ENCODE results near the gene ADAMTS20. TPM values are rescaled to one million over a fixed set of nuclear protein-coding genes. Genes with fewer than 3 reads are reported as not detected.
A peak's percentile ranks its signal among the peaks of the same experiment; 100 is the strongest.

Gene ADAMTS20
- total and polyA plus RNA-seq, 5 donors, result not detected

- WGBS, result 58% methylated on average over 3 of the region's 3 CpGs
- intact Hi-C loops (cut with DNase I), result no loop called here
- no peaks in the 10 kb centered on the region for H3K27me3 ChIP-seq (ENCODE audit: control insufficient read depth, insufficient read depth)
- DNase-seq (no peak), ATAC-seq (no peak)
- H3K9me3 ChIP-seq (ENCODE audit: control insufficient read depth, low read length), result no peaks in the 10 kb centered on the region
- H3K27ac ChIP-seq (ENCODE audit: low read length), result no peak overlapping the region
- H3K4me1 ChIP-seq (ENCODE audit: control insufficient read depth, insufficient read depth, low read length), result no peaks in the 10 kb centered on the region
- no peak overlapping the region for H3K4me3 ChIP-seq (ENCODE audit: low read length)
Observed at GRCh38 chr12:43480591-43480990, 71.4 kb downstream of the ADAMTS20 start.

GRCh38 chr12:43462741-43463140, 89.3 kb downstream of the ADAMTS20 start:
- no peak for ATAC-seq

DNA sequence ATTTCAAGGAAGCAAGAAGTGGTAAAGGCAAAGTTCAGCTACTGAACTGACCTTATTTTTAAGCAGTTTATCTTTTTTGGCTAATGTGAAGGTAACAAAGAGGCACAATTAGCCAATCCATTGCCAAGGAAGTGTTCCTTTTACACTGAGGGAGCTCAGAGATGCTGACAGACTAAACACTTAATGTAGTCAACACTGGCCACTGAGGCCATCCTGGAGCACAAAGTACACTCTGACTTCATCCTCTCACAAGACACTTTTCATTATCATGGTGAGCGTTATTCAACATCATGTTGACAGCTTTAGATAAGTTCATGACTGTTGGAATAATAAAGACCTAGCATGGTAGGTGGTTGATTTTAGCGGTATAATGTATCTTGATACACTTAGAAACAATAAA, 89.9 kb downstream of the ADAMTS20 start:
- Histone ChIP-seq H3K27me3 (ENCODE audit: control insufficient read depth, insufficient read depth) (no peaks in the 10 kb centered on the region), H3K4me1 (ENCODE audit: control insufficient read depth, insufficient read depth, low read length) (no peaks in the 10 kb centered on the region), H3K4me3 (ENCODE audit: low read length) (no peak overlapping the region), H3K27ac (ENCODE audit: low read length) (no peak overlapping the region), H3K9me3 (ENCODE audit: control insufficient read depth, low read length) (no peaks in the 10 kb centered on the region)
- intact Hi-C loops (cut with DNase I), result no loop called here
- WGBS, result 21% methylated on average over 2 of the region's 2 CpGs
- peak; percentile 44 to 72 for ATAC-seq
- DNase-seq, result no peak

More at GRCh38 chr12:43462741-43463140, 89.3 kb downstream of the ADAMTS20 start:
- intact Hi-C loops (cut with DNase I), result no loop called here
- DNase-seq, result no peak
- Histone ChIP-seq H3K9me3 (ENCODE audit: control insufficient read depth, low read length) (no peaks in the 10 kb centered on the region), H3K4me3 (ENCODE audit: low read length) (no peak overlapping the region), H3K27me3 (ENCODE audit: control insufficient read depth, insufficient read depth) (no peaks in the 10 kb centered on the region), H3K4me1 (ENCODE audit: control insufficient read depth, insufficient read depth, low read length) (no peaks in the 10 kb centered on the region), H3K27ac (ENCODE audit: low read length) (no peak overlapping the region)
- 44% methylated on average over 3 of the region's 3 CpGs for WGBS

GRCh38 chr12:43459285-43459684, 92.7 kb downstream of the ADAMTS20 start:
- Histone ChIP-seq H3K27me3 (ENCODE audit: control insufficient read depth, insufficient read depth) (no peaks in the 10 kb centered on the region), H3K4me1 (ENCODE audit: control insufficient read depth, insufficient read depth, low read length) (no peaks in the 10 kb centered on the region), H3K4me3 (ENCODE audit: low read length) (no peak overlapping the region), H3K27ac (ENCODE audit: low read length) (no peak overlapping the region), H3K9me3 (ENCODE audit: control insufficient read depth, low read length) (no peaks in the 10 kb centered on the region)
- DNase-seq, result no peak
- 85% methylated on average over 4 of the region's 4 CpGs for WGBS
- no peak for ATAC-seq
- intact Hi-C loops (cut with DNase I), result no loop called here

DNA sequence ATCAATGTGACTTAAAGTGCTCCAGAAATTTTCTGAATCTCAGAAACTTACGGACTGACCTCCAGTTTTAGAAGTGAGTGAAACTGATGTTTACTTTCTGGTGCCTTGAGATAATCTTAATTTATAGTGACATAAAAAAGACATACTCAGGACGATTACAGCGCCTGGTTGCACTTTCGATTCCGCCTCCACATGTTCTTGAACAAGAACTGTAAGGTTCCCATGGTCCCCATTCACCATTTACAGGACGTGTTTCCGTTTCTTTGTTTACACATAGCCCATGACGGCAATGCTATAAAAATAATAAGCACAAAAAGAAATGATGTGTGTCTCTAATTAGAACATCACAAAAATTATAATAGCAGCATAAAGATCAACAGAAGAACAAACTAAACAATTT, 98.2 kb downstream of the ADAMTS20 start:
- 89% methylated on average over 8 of the region's 8 CpGs for WGBS
- DNase-seq (no peak), ATAC-seq (no peak)

GRCh38 chr12:43444940-43445564, 107.0 kb downstream of the ADAMTS20 start:
- no peaks in the 10 kb centered on the region for H3K9me3 ChIP-seq (ENCODE audit: control insufficient read depth, low read length)
- no peaks in the 10 kb centered on the region for H3K4me1 ChIP-seq (ENCODE audit: control insufficient read depth, insufficient read depth, low read length)
- DNase-seq (peak in 2 of 3 donors; percentile 23 to 49), ATAC-seq (no peak)
- H3K27me3 ChIP-seq (ENCODE audit: control insufficient read depth, insufficient read depth), result no peaks in the 10 kb centered on the region
- H3K27ac ChIP-seq (ENCODE audit: low read length), result no peak overlapping the region
- no peak overlapping the region for H3K4me3 ChIP-seq (ENCODE audit: low read length)
- intact Hi-C loops (cut with DNase I), result no loop called here
- WGBS, result 57% methylated on average over 3 of the region's 3 CpGs

More for the DNA sequence above, 98.2 kb downstream of the ADAMTS20 start:
- intact Hi-C loops (cut with DNase I), result no loop called here
- Histone ChIP-seq H3K4me3 (ENCODE audit: low read length) (no peak overlapping the region), H3K4me1 (ENCODE audit: control insufficient read depth, insufficient read depth, low read length) (no peaks in the 10 kb centered on the region), H3K27ac (ENCODE audit: low read length) (no peak overlapping the region), H3K9me3 (ENCODE audit: control insufficient read depth, low read length) (no peaks in the 10 kb centered on the region), H3K27me3 (ENCODE audit: control insufficient read depth, insufficient read depth) (no peaks in the 10 kb centered on the region)

- no peak overlapping the region for H3K4me3 ChIP-seq (ENCODE audit: low read length)
- H3K27ac ChIP-seq (ENCODE audit: low read length), result no peak overlapping the region
- H3K27me3 ChIP-seq (ENCODE audit: control insufficient read depth, insufficient read depth), result no peaks in the 10 kb centered on the region
- H3K4me1 ChIP-seq (ENCODE audit: control insufficient read depth, insufficient read depth, low read length), result no peaks in the 10 kb centered on the region
- ATAC-seq (no peak), DNase-seq (no peak)
- WGBS, result 58% methylated on average over 4 of the region's 4 CpGs
- intact Hi-C loops (cut with DNase I), result no loop called here
- no peaks in the 10 kb centered on the region for H3K9me3 ChIP-seq (ENCODE audit: control insufficient read depth, low read length)
Observed at GRCh38 chr12:43436597-43436996, 115.4 kb downstream of the ADAMTS20 start.

DNA sequence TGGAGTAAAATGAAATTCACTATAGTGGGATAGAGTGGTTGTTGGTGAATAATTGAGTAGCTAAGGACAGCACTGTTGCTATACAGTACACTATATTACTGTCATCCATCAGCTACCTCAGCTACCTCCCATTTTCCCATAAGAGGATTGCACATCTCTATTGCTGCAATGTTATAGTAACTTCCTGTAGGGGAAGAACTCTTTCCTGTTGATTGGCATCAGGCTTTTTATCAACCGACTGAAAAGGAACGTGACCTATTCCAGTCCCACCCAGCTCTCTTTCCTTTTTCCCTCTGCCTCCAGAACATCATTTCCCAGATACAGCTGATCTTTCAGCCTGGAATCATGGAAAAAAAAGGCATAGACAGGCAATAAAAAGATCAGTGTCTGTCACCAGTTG, 117.4 kb downstream of the ADAMTS20 start:
- ATAC-seq (no peak), DNase-seq (no peak)
- no peaks in the 10 kb centered on the region for H3K9me3 ChIP-seq (ENCODE audit: control insufficient read depth, low read length)
- no peak overlapping the region for H3K27ac ChIP-seq (ENCODE audit: low read length)
- no peaks in the 10 kb centered on the region for H3K4me1 ChIP-seq (ENCODE audit: control insufficient read depth, insufficient read depth, low read length)
- no peaks in the 10 kb centered on the region for H3K27me3 ChIP-seq (ENCODE audit: control insufficient read depth, insufficient read depth)
- intact Hi-C loops (cut with DNase I), result no loop called here
- H3K4me3 ChIP-seq (ENCODE audit: low read length), result no peak overlapping the region
- WGBS, result 55% methylated on average over 2 of the region's 2 CpGs

DNA sequence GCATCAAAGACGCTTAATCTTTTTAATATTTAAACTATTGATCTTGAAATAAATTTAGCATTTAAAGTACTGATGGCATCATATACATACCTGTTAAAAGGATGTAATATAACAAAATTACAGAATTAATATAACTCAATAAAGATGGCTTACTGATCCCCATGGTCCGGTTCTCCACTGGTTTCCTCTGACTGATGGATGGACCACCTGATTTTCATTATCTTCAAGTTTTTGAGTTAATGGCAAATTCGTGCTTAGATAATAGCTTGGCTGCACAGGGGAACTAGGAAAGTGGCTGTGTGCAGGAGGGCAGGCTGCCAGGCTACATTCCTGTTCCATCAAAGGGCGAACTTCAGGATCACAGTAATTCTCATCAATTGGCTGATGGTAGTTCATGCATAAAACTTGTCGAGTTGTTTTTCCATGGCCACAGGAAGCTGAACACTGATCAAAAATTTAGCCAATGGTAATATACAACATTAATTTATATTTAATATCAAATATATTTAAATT, 123.9 kb downstream of the ADAMTS20 start:
- H3K9me3 ChIP-seq (ENCODE audit: control insufficient read depth, low read length), result no peaks in the 10 kb centered on the region
- DNase-seq (no peak), ATAC-seq (no peak)
- intact Hi-C loops (cut with DNase I), result no loop called here
- H3K27ac ChIP-seq (ENCODE audit: low read length), result no peak overlapping the region
- no peaks in the 10 kb centered on the region for H3K27me3 ChIP-seq (ENCODE audit: control insufficient read depth, insufficient read depth)
- no peaks in the 10 kb centered on the region for H3K4me1 ChIP-seq (ENCODE audit: control insufficient read depth, insufficient read depth, low read length)
- no peak overlapping the region for H3K4me3 ChIP-seq (ENCODE audit: low read length)
- WGBS, result 70% methylated on average over 5 of the region's 5 CpGs

- 92% methylated on average over 3 of the region's 3 CpGs for WGBS
- no peak for ATAC-seq
- Histone ChIP-seq H3K27me3 (ENCODE audit: control insufficient read depth, insufficient read depth) (no peaks in the 10 kb centered on the region), H3K9me3 (ENCODE audit: control insufficient read depth, low read length) (no peaks in the 10 kb centered on the region), H3K4me1 (ENCODE audit: control insufficient read depth, insufficient read depth, low read length) (no peaks in the 10 kb centered on the region), H3K27ac (ENCODE audit: low read length) (no peak overlapping the region), H3K4me3 (ENCODE audit: low read length) (no peak overlapping the region)
- intact Hi-C loops (cut with DNase I), result no loop called here
- no peak for DNase-seq
Observed at GRCh38 chr12:43425361-43425760, 126.6 kb downstream of the ADAMTS20 start.

DNA sequence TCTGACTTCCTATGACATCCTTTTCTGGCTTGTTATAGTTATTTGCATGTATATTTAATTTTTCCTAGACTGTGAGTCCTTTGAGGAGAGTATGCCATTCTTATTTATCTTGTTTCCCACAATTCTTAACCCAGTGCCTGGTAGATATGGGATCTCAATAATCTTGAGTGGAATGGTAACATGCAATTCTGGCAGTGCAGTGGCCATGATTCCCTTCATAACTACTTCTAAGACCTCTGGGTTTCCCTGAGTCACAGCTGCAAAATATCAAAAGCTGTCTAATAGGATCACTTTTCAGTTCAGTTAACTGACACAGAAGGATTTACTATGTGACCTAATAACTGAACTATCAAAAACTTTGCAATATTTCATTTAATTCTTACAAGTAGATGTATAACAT, 135.0 kb downstream of the ADAMTS20 start:
- H3K4me1 ChIP-seq (ENCODE audit: control insufficient read depth, insufficient read depth, low read length), result no peaks in the 10 kb centered on the region
- H3K9me3 ChIP-seq (ENCODE audit: control insufficient read depth, low read length), result no peaks in the 10 kb centered on the region
- no peak for DNase-seq
- no peak overlapping the region for H3K27ac ChIP-seq (ENCODE audit: low read length)
- no peak overlapping the region for H3K4me3 ChIP-seq (ENCODE audit: low read length)
- intact Hi-C loops (cut with DNase I), result no loop called here
- no peak for ATAC-seq
- no peaks in the 10 kb centered on the region for H3K27me3 ChIP-seq (ENCODE audit: control insufficient read depth, insufficient read depth)
